ENCODE data around the gene ASXL1. TPM values are rescaled to one million over a fixed set of nuclear protein-coding genes. Genes with fewer than 3 reads are reported as not detected.

Gene ASXL1
- total and polyA plus RNA-seq, 10 of the 15 experiments (the other 5 are each of a cell fraction or from before 2014, with no cell fraction given) = 11.0 to 87.6 (median 56.8) TPM

DNA sequence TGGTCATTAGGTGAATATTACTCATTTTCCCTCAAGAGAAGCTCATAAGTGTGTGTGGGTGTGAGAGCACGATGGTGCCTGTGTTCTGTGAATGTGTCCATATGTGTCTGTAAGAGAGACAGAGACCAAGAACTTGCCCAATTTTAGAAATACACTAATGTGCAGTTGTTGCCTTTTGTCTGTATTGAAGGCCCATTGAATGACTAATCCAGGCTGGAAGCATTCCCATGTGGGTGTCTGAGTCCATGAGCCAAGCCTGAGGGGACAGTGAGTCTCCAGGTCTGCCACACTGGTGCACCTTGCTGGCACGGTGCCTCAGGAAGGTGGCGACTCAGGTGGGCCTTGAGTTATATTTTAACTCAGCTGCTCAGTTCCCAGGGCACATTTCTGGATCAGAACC lies 25.5 kb upstream of the ASXL1 start:
- Histone ChIP-seq H3K4me1 (ENCODE audit: control insufficient read depth, insufficient read depth, low read length) (peaks cover 44% of the 10 kb centered on the region), H3K79me2 (ENCODE audit: control insufficient read depth, insufficient read depth, low read length) (no peaks in the 10 kb centered on the region), H2AFZ (ENCODE audit: control insufficient read depth, low read depth, low read length) (no peak overlapping the region), H3K36me3 (ENCODE audit: control insufficient read depth in 2 of 2, insufficient read depth in 2 of 2, low read length in 1 of 2) (peaks cover 10 to 21% of the 10 kb centered on the region in 2 experiments), H3K27ac (ENCODE audit: control insufficient read depth, insufficient read depth) (peak overlapping the region; percentile 90), H4K20me1 (ENCODE audit: control insufficient read depth, insufficient read depth) (no peaks in the 10 kb centered on the region), H3K27me3 (replicated peaks in 1 of 2; ENCODE audit: control insufficient read depth in 2 of 2, insufficient read depth in 2 of 2, low read length in 1 of 2) (no peaks in the 10 kb centered on the region), H3K9ac (ENCODE audit: control insufficient read depth, insufficient read depth, low read length) (0 out of 2 replicates have a peak overlapping the region, but pooled peaks have one; percentile 10), H3K9me3 (replicated peaks; ENCODE audit: control insufficient read depth, insufficient read depth, low read length) (no peaks in the 10 kb centered on the region), H3K4me2 (ENCODE audit: control insufficient read depth, insufficient read depth) (peak overlapping the region; percentile 84), H3K4me3 (no peak overlapping the region)
- POLR2A ChIA-PET = interaction anchor here (0.6 to 1.8 kb wide), 6 partner anchors 23 to 259 kb away, joined by 3 to 10 read pairs (median 7); partner anchors contain the start of gene ASXL1
- BruUV-seq (replicated peaks) = no TSS peak
- TF ChIP-seq SIN3A (IDR thresholded peaks at IDR 0.05; ENCODE audit: low read depth, low read length) = no peak
- TF ChIP-seq RUNX3 (IDR thresholded peaks at IDR 0.05; ENCODE audit: low read length) = peak; percentile 9; the same call in 1 of the 2 replicates
- TF ChIP-seq BCL3 (IDR thresholded peaks at IDR 0.05; ENCODE audit: borderline replicate concordance, insufficient read depth, low read depth, low read length, poor library complexity, severe bottlenecking) = peak; percentile 66
- no peak for FAIRE-seq
- SMC1A ChIA-PET (ENCODE audit: uncharacterized antibody, unreplicated experiment) = interaction anchor here (0.9 to 3.0 kb wide), 11 partner anchors 16 to 54 kb away, joined by 3 to 21 read pairs (median 3); partner anchors contain the start of gene ASXL1
- DNase-seq (ENCODE audit: low read depth, low spot score) = no peak
- WGBS (ENCODE audit: insufficient coverage, insufficient replicate concordance, low lambda C conversion rate, missing lambda C conversion rate) = 0% methylated on average over 3 of the region's 3 CpGs
- ATAC-seq = peak; percentile 13
- in situ Hi-C loops (cut with MboI) (no loop called here), intact Hi-C loops (cut with micrococcal nuclease; ENCODE audit: unreplicated experiment) (loop anchor here (5.0 kb wide), 1 partner anchor 320 kb away; no protein-coding TSS in a partner anchor)
- CTCF ChIA-PET = interaction anchor here (0.5 to 2.3 kb wide), 10 partner anchors 22 to 297 kb away, joined by 3 to 8 read pairs (median 4); no protein-coding TSS in a partner anchor
- RAD21 ChIA-PET (ENCODE audit: unreplicated experiment) = interaction anchor here (0.9 to 2.7 kb wide), 7 partner anchors 10 to 295 kb away, joined by 3 to 28 read pairs (median 5); partner anchors contain the start of gene ASXL1
